GM19467 (cell line): ENCODE data around the gene NOL4L.

Experiments
- ATAC-seq: cut with Tn5 transposase; IDR thresholded peaks from one replicate; pipeline ENCODE4 v1.9.1; 2021; ENCODE audit warnings: mild to moderate bottlenecking, moderate library complexity; ENCODE audit not compliant: unreplicated experiment

The NOL4L gene

GRCh38 chr20:32563311-32564272, 21.5 kb downstream of the NOL4L start:
- no peak for ATAC-seq

- no peak for ATAC-seq
Observed at GRCh38 chr20:32562495-32562911, 22.6 kb downstream of the NOL4L start.

GRCh38 chr20:32560989-32561830, 23.9 kb downstream of the NOL4L start:
- no peak for ATAC-seq

- no peak for ATAC-seq
Observed at GRCh38 chr20:32560482-32560988, 24.6 kb downstream of the NOL4L start.

GRCh38 chr20:32559753-32560380, 25.3 kb downstream of the NOL4L start:
- ATAC-seq = no peak

- no peak for ATAC-seq
Observed at GRCh38 chr20:32559205-32559752, 25.9 kb downstream of the NOL4L start.

- no peak for ATAC-seq
Observed at GRCh38 chr20:32558526-32558925, 26.6 kb downstream of the NOL4L start.

GRCh38 chr20:32557319-32557718, 27.8 kb downstream of the NOL4L start:
- ATAC-seq = no peak

- ATAC-seq = no peak
Observed at GRCh38 chr20:32556312-32557184, 28.6 kb downstream of the NOL4L start.

GRCh38 chr20:32555584-32555983, 29.5 kb downstream of the NOL4L start:
- no peak for ATAC-seq

GRCh38 chr20:32554965-32555289, 30.2 kb downstream of the NOL4L start:
- no peak for ATAC-seq

GRCh38 chr20:32553618-32554017, 31.5 kb downstream of the NOL4L start:
- ATAC-seq = no peak

- ATAC-seq = no peak
Observed at GRCh38 chr20:32551693-32552092, 33.4 kb downstream of the NOL4L start.

- no peak for ATAC-seq
Observed at GRCh38 chr20:32549842-32550241, 35.3 kb downstream of the NOL4L start.

- ATAC-seq = no peak
Observed at GRCh38 chr20:32547753-32548034, 37.4 kb downstream of the NOL4L start.

GRCh38 chr20:32546918-32547752, 38.0 kb downstream of the NOL4L start:
- ATAC-seq = no peak

GRCh38 chr20:32544893-32545840, 40.0 kb downstream of the NOL4L start:
- ATAC-seq = no peak

- no peak for ATAC-seq
Observed at GRCh38 chr20:32544260-32544722, 40.8 kb downstream of the NOL4L start.
